WTC11 (cell line): Measurements from ENCODE around the gene CRACR2A. TPM values are rescaled to one million over a fixed set of nuclear protein-coding genes. Genes with fewer than 3 reads are reported as not detected.

Experiments
- ATAC-seq: fragments of 200-7000 bp; cut with Tn5 transposase; 2 replicates; pipeline ENCODE4 v1.10.0; 2021; ENCODE audit warnings: mild to moderate bottlenecking, moderate library complexity
- CTCF ChIA-PET: fragments of 300-600 bp; sonication (Branson Sonifier 250); formaldehyde crosslinking; loops from one replicate; lab custom pipeline; 2021; ENCODE audit warnings: antibody characterized with exemption; lab: Charles Lee
- POLR2A ChIA-PET: fragments of 350-600 bp; sonication (Branson Sonifier 250); formaldehyde crosslinking; loops from one replicate; lab custom pipeline; 2021; ENCODE audit warnings: antibody characterized with exemption; lab: Charles Lee
- DNase-seq: peaks from one replicate; pipeline ENCODE4 v3.0.0; 2021; ENCODE audit warnings: low spot score
- H3K27ac Mint-ChIP-seq: 2 replicates; pipeline ENCODE4 v1.8.0; 2021; ENCODE audit warnings: mixed read lengths
- H3K27me3 Mint-ChIP-seq: 2 replicates; pipeline ENCODE4 v1.8.0; 2021; ENCODE audit warnings: low read depth, mild to moderate bottlenecking, moderate library complexity, mixed read lengths
- H3K36me3 Mint-ChIP-seq: 2 replicates; pipeline ENCODE4 v1.8.0; 2021; ENCODE audit warnings: mixed read lengths
- H3K4me1 Mint-ChIP-seq: 2 replicates; pipeline ENCODE4 v1.8.0; 2022; ENCODE audit warnings: mixed read lengths
- H3K4me3 Mint-ChIP-seq: 2 replicates; pipeline ENCODE4 v1.8.0; 2021; ENCODE audit warnings: mild to moderate bottlenecking, moderate library complexity, mixed read lengths
- H3K9me3 Mint-ChIP-seq: 2 replicates; pipeline ENCODE4 v1.8.0; 2021; ENCODE audit warnings: mixed read lengths
- CREB1 ChIP-seq: sonication (generic); formaldehyde crosslinking; IDR thresholded peaks from 2 replicates; pipeline ENCODE4 v1.8.0; 2023; ENCODE audit warnings: mild to moderate bottlenecking, missing genetic modification reagents
- ELF4 ChIP-seq: sonication (generic); formaldehyde crosslinking; IDR thresholded peaks from 2 replicates; pipeline ENCODE4 v1.8.1; 2022; ENCODE audit warnings: low read depth, mild to moderate bottlenecking, moderate library complexity, missing genetic modification reagents
- FOXJ3 ChIP-seq: sonication (generic); formaldehyde crosslinking; IDR thresholded peaks from 2 replicates; pipeline ENCODE4 v1.9.0; 2021; ENCODE audit warnings: missing genetic modification reagents, mild to moderate bottlenecking, borderline replicate concordance
- IRF2 ChIP-seq: sonication (generic); formaldehyde crosslinking; IDR thresholded peaks from 2 replicates; pipeline ENCODE4 v1.8.0; 2022; ENCODE audit warnings: low read depth, missing genetic modification reagents, borderline replicate concordance
- JAZF1 ChIP-seq: fragments of 250-450 bp; sonication (Bioruptor Pico); IDR thresholded peaks from 2 replicates; pipeline ENCODE4 v1.9.0; 2021; ENCODE audit warnings: moderate library complexity, mild to moderate bottlenecking, inconsistent platforms
- MXD4 ChIP-seq: fragments of 250-450 bp; sonication (Bioruptor Pico); IDR thresholded peaks from 2 replicates; pipeline ENCODE4 v1.8.0; 2021; ENCODE audit warnings: mild to moderate bottlenecking, moderate library complexity, borderline replicate concordance
- MYBL2 ChIP-seq: sonication (generic); formaldehyde crosslinking; IDR thresholded peaks from 2 replicates; pipeline ENCODE4 v1.8.1; 2023; ENCODE audit warnings: mild to moderate bottlenecking, moderate library complexity, missing genetic modification reagents
- SMAD4 ChIP-seq: sonication (generic); formaldehyde crosslinking; IDR thresholded peaks from 2 replicates; pipeline ENCODE4 v1.8.0; 2022; ENCODE audit warnings: mild to moderate bottlenecking, missing genetic modification reagents
- ZNF263 ChIP-seq: sonication (generic); formaldehyde crosslinking; IDR thresholded peaks from 2 replicates; pipeline ENCODE4 v1.8.1; 2022; ENCODE audit warnings: low read depth, mild to moderate bottlenecking, moderate library complexity, missing genetic modification reagents
- ZNF671 ChIP-seq: fragments of 250-450 bp; sonication (Bioruptor Pico); IDR thresholded peaks from 2 replicates; pipeline ENCODE4 v1.8.0; 2021; ENCODE audit warnings: mild to moderate bottlenecking
- total RNA-seq: library from RNA; stranded (reverse); gene quantifications from 3 replicates; pipeline ENCODE4 v1.2.3, GENCODE V29; 2021
- TF ChIP-seq, protein P1 (sequence below): sonication (generic); formaldehyde crosslinking; IDR thresholded peaks from 2 replicates; pipeline ENCODE4 v1.8.0; 2022; ENCODE audit warnings: mild to moderate bottlenecking, missing genetic modification reagents
- TF ChIP-seq, protein P2 (sequence below): sonication (generic); formaldehyde crosslinking; IDR thresholded peaks from 2 replicates; pipeline ENCODE4 v1.8.0; 2022; ENCODE audit warnings: mild to moderate bottlenecking, missing genetic modification reagents
- TF ChIP-seq, protein P3 (sequence below): sonication (generic); formaldehyde crosslinking; IDR thresholded peaks from 2 replicates; pipeline ENCODE4 v1.8.1; 2023; ENCODE audit warnings: mild to moderate bottlenecking, missing genetic modification reagents, moderate library complexity
- TF ChIP-seq, protein P4 (sequence below): sonication (generic); formaldehyde crosslinking; IDR thresholded peaks from 2 replicates; pipeline ENCODE4 v1.8.1; 2022; ENCODE audit warnings: mild to moderate bottlenecking, moderate library complexity, missing genetic modification reagents
- TF ChIP-seq, protein P5 (sequence below): sonication (generic); formaldehyde crosslinking; IDR thresholded peaks from 2 replicates; pipeline ENCODE4 v1.8.1; 2023; ENCODE audit warnings: mild to moderate bottlenecking, missing genetic modification reagents, borderline replicate concordance

CRACR2A gene
- total RNA-seq, 1 experiment from 2014 or later = 2.6 TPM

DNA sequence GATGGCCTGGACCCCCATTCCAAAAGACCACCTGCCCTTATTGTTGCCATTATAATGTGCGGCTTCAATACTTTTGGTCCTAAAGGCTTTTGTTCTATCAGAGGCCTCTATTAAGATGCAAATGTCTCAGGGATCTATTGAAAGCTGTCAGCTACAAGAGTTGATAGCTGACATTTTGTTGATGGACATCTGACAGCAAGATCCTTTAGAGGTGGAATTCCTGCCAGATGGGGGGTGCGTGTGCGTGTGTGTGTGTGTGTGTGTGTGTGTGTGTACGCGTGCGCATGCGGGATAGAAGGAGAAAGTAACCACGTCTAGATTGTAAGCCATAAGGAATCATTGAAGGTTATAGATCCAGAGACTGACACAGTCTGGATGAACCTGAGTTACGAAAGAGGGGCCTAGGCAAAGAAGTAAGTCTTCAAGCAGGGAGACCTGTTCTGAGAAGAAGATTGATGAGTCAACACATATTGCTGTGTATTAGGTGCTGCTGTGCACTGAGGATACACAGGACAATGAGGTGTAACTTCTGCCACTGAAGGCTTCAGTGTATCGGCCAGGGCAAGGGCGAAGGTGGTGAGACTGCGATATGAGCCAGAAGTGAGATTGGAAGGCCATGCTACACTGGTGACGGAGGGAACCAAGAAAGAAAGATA lies 172.7 kb downstream of the CRACR2A start:
- no peak overlapping the region for H3K27ac Mint-ChIP-seq
- peaks cover 11% of the 10 kb centered on the region for H3K9me3 Mint-ChIP-seq
- CTCF ChIA-PET = interaction anchor here (0.6 to 1.4 kb wide), 3 partner anchors 23 to 331 kb away, joined by 3 to 4 read pairs (median 3); partner anchors contain the start of gene PRMT8
- POLR2A ChIA-PET = interaction anchor here (0.7 kb wide), 1 partner anchor 455 kb away, joined by 4 read pairs; no protein-coding TSS in a partner anchor
- TF ChIP-seq, protein P1, sequence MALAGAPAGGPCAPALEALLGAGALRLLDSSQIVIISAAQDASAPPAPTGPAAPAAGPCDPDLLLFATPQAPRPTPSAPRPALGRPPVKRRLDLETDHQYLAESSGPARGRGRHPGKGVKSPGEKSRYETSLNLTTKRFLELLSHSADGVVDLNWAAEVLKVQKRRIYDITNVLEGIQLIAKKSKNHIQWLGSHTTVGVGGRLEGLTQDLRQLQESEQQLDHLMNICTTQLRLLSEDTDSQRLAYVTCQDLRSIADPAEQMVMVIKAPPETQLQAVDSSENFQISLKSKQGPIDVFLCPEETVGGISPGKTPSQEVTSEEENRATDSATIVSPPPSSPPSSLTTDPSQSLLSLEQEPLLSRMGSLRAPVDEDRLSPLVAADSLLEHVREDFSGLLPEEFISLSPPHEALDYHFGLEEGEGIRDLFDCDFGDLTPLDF (CRISPR knock-in tag) = no peak
- TF ChIP-seq ZNF671 (CRISPR knock-in tag) (no peak), MYBL2 (CRISPR knock-in tag) (no peak)
- H3K36me3 Mint-ChIP-seq = peaks cover 5% of the 10 kb centered on the region
- H3K4me3 Mint-ChIP-seq = no peak overlapping the region
- ATAC-seq (no peak), DNase-seq (no peak)
- peaks cover 14% of the 10 kb centered on the region for H3K4me1 Mint-ChIP-seq
- H3K27me3 Mint-ChIP-seq = no peaks in the 10 kb centered on the region; the same call in 1 of the 2 replicates

DNA sequence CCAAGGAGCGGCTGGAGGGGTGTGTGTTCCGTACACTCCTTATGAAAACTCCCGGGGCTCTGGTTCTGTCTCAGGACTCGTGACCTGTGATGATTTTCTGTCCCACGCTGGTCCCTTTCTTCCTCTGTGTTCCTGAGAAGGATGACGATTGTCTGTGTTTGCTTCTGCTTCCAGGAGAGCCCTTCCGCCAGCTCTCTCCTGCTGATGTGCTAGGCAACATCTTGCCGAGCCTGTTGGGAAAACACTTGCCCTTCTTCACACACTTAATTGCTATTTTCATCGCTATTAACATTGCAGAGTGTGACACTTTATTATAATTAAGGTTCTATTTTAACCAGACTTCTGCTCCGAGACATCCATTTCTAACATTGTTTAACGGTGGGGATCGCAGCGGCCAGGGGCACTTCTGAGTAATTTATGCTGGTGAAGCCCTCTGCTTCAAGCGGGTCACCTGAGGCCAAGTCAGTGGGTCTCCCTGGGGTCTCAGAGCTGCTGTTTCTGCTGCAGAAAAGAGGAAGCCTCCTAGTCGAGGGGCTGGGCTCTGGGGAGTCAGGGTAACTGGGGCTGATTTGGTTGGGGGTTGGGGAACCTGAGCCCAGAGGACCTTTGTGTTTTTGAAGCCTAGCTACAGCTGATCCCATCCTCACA lies 173.3 kb downstream of the CRACR2A start:
- ChIA-PET CTCF (interaction anchor here (0.6 to 1.4 kb wide), 3 partner anchors 22 to 331 kb away, joined by 3 to 4 read pairs (median 3); partner anchors contain the start of gene PRMT8), POLR2A (interaction anchor here (0.7 kb wide), 1 partner anchor 455 kb away, joined by 4 read pairs; no protein-coding TSS in a partner anchor)
- H3K9me3 Mint-ChIP-seq = peaks cover 6% of the 10 kb centered on the region; the same call in 1 of the 2 replicates
- ATAC-seq (no peak), DNase-seq (no peak)
- H3K27ac Mint-ChIP-seq = no peak overlapping the region
- H3K4me3 Mint-ChIP-seq = no peak overlapping the region
- TF ChIP-seq, protein P2, sequence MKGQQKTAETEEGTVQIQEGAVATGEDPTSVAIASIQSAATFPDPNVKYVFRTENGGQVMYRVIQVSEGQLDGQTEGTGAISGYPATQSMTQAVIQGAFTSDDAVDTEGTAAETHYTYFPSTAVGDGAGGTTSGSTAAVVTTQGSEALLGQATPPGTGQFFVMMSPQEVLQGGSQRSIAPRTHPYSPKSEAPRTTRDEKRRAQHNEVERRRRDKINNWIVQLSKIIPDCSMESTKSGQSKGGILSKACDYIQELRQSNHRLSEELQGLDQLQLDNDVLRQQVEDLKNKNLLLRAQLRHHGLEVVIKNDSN (CRISPR knock-in tag) = no peak
- TF ChIP-seq FOXJ3 (CRISPR knock-in tag) = no peak
- no peak for TF ChIP-seq CREB1
- TF ChIP-seq, protein P3, sequence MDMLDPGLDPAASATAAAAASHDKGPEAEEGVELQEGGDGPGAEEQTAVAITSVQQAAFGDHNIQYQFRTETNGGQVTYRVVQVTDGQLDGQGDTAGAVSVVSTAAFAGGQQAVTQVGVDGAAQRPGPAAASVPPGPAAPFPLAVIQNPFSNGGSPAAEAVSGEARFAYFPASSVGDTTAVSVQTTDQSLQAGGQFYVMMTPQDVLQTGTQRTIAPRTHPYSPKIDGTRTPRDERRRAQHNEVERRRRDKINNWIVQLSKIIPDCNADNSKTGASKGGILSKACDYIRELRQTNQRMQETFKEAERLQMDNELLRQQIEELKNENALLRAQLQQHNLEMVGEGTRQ = no peak
- TF ChIP-seq, protein P4, sequence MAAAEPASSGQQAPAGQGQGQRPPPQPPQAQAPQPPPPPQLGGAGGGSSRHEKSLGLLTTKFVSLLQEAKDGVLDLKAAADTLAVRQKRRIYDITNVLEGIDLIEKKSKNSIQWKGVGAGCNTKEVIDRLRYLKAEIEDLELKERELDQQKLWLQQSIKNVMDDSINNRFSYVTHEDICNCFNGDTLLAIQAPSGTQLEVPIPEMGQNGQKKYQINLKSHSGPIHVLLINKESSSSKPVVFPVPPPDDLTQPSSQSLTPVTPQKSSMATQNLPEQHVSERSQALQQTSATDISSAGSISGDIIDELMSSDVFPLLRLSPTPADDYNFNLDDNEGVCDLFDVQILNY (CRISPR knock-in tag) = no peak
- no peak for TF ChIP-seq ZNF263 (CRISPR knock-in tag)
- no peak for TF ChIP-seq JAZF1 (CRISPR knock-in tag)
- no peak for TF ChIP-seq ELF4 (CRISPR knock-in tag)
- peaks cover 5% of the 10 kb centered on the region for H3K36me3 Mint-ChIP-seq
- H3K4me1 Mint-ChIP-seq = peaks cover 14% of the 10 kb centered on the region
- H3K27me3 Mint-ChIP-seq = no peaks in the 10 kb centered on the region; the same call in 1 of the 2 replicates

DNA sequence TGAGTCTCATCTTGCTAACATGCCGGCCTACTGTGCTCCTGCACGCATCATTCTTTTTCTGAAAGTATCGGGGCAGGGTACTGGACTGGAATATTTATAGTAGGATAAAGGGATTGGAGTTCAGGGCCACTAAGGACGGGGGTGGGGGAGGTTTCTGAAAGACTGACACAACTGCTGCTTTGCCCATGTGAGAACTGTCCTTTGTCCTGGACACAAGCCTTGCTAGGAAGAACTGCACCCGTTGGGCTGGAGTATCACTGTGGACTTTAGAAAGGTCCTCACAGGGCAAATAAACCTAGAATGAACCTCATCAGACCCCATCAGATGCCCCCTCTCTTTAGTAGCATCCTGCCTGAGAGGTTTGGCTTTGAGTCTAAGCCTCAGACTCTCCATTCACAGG lies 174.4 kb downstream of the CRACR2A start:
- ATAC-seq (no peak), DNase-seq (no peak)
- Mint-ChIP-seq H3K4me1 (peaks cover 14% of the 10 kb centered on the region), H3K4me3 (no peak overlapping the region), H3K27ac (no peak overlapping the region), H3K27me3 (no peaks in the 10 kb centered on the region; the same call in 1 of the 2 replicates), H3K36me3 (no peaks in the 10 kb centered on the region), H3K9me3 (no peaks in the 10 kb centered on the region)
- TF ChIP-seq MXD4 (CRISPR knock-in tag) (no peak), IRF2 (no peak), SMAD4 (CRISPR knock-in tag) (no peak)
- TF ChIP-seq, protein P5, sequence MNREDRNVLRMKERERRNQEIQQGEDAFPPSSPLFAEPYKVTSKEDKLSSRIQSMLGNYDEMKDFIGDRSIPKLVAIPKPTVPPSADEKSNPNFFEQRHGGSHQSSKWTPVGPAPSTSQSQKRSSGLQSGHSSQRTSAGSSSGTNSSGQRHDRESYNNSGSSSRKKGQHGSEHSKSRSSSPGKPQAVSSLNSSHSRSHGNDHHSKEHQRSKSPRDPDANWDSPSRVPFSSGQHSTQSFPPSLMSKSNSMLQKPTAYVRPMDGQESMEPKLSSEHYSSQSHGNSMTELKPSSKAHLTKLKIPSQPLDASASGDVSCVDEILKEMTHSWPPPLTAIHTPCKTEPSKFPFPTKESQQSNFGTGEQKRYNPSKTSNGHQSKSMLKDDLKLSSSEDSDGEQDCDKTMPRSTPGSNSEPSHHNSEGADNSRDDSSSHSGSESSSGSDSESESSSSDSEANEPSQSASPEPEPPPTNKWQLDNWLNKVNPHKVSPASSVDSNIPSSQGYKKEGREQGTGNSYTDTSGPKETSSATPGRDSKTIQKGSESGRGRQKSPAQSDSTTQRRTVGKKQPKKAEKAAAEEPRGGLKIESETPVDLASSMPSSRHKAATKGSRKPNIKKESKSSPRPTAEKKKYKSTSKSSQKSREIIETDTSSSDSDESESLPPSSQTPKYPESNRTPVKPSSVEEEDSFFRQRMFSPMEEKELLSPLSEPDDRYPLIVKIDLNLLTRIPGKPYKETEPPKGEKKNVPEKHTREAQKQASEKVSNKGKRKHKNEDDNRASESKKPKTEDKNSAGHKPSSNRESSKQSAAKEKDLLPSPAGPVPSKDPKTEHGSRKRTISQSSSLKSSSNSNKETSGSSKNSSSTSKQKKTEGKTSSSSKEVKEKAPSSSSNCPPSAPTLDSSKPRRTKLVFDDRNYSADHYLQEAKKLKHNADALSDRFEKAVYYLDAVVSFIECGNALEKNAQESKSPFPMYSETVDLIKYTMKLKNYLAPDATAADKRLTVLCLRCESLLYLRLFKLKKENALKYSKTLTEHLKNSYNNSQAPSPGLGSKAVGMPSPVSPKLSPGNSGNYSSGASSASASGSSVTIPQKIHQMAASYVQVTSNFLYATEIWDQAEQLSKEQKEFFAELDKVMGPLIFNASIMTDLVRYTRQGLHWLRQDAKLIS = no peak
- ChIA-PET CTCF (interaction anchor here (1.1 kb wide), 1 partner anchor 278 kb away, joined by 4 read pairs; no protein-coding TSS in a partner anchor), POLR2A (no interaction called here)
